Effector CD8-positive, alpha-beta T cell (primary cell): Measurements from ENCODE around the gene PPP1R16B.

ENCODE experiments used
- DNase-seq: peaks from one replicate; lab custom pipeline; 2025; lab: John Stamatoyannopoulos, UW
- total RNA-seq, 4 experiments: gene quantifications; one replicate each; lab custom pipeline; 2026; lab: John Stamatoyannopoulos, UW

The PPP1R16B gene
- total RNA-seq, result 274 to 878 (median 774) reads per million in 4 experiments

GRCh38 chr20:38805502-38805957 lies at the start of gene PPP1R16B:
TSS of gene PPP1R16B (plus strand) at chr20:38805697. CDS start at chr20:38835926, 30,229 bp downstream.
- DNase-seq, result peak; percentile 64

- no peak for DNase-seq
Measured at GRCh38 chr20:38757145-38757775, 48.2 kb upstream of the PPP1R16B start.

DNA sequence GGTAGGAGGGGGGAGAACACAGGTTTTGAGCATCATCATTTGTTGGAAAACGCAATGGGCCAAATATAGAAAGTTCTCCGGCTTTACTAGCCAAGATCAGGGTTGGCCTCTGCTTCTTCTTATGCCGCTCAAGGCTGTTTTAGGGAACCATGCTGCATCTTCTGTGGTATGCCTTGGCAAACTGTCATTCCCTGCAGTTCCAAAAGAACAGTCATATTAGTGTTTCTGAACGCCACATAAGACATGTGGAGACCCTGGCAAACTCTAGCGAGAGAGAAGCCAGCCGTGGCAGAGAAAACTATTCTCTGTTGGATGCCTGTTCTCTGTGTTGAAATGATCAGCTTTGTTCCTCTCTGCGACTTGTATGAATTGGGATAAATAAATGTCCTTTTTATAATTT lies 46.4 kb upstream of the PPP1R16B start:
- DNase-seq, result no peak

- no peak for DNase-seq
Measured at GRCh38 chr20:38760978-38761377, 44.5 kb upstream of the PPP1R16B start.

DNA sequence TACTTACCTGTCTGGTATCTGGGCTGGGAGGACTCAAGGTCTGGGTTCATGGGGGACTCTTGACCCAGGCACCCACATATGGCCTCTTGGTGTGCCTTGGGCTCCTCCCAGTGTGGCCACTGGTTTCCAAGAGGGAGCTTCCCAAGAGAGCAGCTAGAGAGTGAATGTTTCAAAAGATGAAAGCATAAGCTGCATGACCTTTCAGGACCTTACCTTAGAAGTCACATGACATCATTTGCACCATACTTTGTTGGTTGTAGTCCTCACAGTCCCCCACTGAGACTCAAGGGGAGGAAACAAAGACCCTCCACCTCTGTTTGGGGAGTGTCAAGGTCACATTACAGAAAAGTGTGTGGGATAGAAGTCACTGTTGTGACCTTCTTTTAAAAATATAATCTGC lies 43.3 kb upstream of the PPP1R16B start:
- DNase-seq, result no peak

GRCh38 chr20:38763616-38764015 lies 41.9 kb upstream of the PPP1R16B start:
- DNase-seq, result no peak

DNA sequence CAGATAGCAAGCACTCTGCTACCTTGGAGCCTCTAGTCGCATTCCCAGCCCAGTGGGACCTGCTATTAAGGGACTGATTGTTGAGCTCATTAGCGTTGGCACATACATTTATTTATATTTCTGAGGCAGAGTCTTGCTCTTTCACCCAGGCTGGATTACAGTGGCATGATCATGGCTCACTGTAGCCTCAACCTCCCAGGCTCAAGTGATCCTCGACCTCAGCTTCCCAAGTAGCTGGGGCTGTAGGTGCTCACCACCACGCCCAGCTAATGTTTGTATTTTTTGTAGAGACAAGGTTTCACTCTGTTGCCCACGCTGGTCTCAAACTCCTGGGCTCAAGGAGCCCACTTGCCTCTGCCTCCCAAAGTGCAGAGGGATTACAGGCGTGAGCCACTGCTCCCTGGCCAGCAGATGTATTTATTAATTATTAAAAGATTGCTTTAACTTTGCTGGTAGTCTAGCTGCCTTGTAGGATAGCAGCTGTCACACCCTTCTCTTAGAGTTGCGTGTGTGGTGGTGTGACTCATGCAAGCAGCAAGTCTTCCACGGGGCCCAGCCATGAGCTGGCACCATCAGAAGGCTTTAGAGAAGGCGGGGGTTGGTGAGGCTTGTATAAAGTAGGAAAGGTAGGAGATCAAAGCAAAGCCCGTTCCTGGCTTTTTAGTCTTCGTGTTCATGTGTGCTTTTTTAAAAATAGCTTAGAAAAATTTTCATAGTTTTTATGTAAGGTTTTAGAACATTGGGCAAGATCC lies 40.8 kb upstream of the PPP1R16B start:
- DNase-seq, result no peak

- DNase-seq, result no peak
Measured at GRCh38 chr20:38766071-38766470, 39.4 kb upstream of the PPP1R16B start.

- DNase-seq, result no peak
Measured at GRCh38 chr20:38769376-38770295, 35.9 kb upstream of the PPP1R16B start.

DNA sequence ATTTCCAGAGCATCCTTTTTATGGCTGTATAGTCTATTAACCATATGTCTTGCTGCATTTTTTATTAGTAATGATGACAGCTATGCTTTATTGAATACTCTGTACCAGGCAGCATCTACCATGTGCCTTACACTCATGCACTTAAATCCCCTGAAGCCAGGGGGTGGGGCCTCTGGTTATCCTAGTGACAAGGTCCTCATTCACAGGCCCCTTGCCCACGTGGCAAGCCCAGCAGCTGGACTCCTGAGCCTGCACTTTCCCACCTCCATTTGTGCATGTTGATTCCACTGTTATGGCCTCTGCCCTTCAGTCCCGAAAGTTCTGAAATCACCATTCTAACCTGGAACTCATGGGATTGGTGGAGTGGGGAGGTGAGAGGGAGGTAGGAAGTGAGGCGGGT lies 35.0 kb upstream of the PPP1R16B start:
- no peak for DNase-seq

DNA sequence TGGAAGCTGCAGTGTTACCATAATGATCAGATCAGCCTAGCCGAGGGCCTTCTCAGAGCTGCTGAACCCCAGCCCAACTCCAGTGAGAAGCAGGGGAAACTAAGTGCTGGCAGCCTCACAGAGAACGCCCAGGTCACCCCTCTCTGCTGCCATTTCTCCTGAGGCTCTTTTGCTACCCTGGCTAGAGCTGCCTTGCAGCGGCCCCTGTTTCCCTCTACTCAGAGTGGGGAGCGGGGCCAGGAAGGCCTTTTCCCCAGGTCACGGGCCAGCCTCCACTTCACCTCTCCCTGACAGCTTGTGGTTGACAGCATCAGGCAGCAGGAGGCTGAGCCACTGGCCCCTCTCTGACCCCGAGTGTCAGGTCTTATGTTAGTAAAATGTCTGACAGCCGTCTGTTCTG lies 34.5 kb upstream of the PPP1R16B start:
- no peak for DNase-seq

- no peak for DNase-seq
Measured at GRCh38 chr20:38771621-38772020, 33.9 kb upstream of the PPP1R16B start.

GRCh38 chr20:38774167-38774566 lies 31.3 kb upstream of the PPP1R16B start:
- DNase-seq, result no peak

DNA sequence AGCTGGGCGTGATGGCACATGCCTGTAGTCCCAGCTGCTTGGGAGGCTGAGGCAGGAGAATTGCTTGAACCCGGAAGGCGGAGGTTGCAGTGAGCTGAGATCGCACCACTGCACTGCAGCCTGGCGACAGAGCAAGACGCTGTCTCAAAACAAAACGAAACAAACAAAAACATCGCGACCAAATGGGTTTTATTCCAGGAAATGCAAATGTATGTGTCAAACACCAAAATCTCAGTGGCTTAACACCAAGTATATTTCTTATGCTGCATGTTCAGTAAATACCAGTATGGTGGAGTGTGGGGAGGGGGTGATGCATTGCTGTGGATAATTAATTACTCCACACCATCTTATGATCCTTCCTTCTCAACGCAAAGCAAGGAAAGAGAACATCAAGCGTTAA lies 29.1 kb upstream of the PPP1R16B start:
- no peak for DNase-seq

GRCh38 chr20:38779247-38780097 lies 26.0 kb upstream of the PPP1R16B start:
- DNase-seq, result no peak

DNA sequence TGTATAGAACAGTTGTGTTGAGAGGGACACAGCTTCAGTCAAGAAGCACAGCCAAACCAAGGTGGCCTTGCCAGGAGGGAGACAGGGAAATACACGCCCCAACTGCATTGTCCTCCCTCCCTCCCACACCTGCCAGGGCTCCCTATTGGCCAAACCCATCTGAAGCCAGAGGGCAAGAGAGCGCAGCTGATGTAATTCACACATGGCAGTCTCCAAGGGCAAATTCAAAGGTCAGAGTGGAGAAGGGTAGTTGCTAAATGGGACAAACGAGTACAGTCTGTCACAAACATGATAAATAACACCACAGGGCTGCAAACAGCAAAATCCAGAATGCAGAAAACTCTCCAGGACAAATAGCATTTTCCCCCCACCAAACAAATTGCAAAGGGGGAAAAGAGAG lies 23.2 kb upstream of the PPP1R16B start:
- no peak for DNase-seq

DNA sequence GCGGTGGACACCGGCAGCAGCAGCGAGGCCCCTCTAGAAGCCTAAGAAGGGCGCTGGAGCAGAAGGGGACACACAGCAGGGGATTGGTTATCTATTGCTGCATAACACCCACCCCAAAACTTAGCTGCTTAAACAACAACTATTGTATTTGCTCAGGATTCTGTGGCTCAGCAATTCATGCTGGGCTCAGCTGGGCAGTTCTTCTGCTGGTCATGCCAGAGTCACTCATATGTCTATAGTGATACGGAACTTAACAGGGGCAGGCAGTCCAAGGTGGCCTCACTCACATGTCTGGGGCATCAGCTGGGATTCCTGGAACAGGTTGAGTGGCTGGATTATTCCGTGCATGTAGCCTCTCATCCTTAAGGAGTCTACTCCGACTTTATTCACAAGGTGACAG lies 17.6 kb upstream of the PPP1R16B start:
- DNase-seq, result no peak

DNA sequence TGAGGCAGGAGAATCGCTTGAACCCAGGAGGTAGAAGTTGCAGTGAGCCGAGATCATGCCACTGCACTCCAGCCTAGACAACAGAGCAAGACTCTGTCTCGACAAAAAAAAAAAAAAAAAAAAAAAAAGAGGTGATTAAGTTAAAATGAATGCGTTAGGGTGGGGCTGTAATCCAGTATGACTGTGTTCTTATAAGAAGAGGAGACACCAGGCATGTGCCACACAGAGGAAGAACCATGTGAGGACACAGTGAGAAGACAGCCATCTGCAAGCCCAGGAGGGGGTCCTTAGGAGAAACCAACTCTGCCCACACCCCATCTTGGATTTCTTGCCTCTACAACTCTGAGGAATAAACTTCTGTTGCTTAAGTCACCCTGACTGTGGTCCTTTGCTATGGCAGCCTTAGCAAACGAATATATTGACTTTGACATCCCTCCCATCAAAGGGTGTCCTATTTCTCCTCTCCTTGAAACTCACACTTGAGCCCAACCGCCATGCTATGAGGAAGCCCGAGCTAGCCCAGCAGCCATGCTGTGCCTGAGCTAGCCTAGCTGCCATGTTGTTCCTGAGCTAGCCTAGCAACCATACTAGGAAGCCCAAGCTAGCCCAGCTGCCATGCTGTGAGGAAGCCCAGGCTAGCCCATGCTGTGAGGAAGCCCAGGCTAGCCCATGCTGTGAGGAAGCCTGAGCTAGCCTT lies 15.8 kb upstream of the PPP1R16B start:
- no peak for DNase-seq

DNA sequence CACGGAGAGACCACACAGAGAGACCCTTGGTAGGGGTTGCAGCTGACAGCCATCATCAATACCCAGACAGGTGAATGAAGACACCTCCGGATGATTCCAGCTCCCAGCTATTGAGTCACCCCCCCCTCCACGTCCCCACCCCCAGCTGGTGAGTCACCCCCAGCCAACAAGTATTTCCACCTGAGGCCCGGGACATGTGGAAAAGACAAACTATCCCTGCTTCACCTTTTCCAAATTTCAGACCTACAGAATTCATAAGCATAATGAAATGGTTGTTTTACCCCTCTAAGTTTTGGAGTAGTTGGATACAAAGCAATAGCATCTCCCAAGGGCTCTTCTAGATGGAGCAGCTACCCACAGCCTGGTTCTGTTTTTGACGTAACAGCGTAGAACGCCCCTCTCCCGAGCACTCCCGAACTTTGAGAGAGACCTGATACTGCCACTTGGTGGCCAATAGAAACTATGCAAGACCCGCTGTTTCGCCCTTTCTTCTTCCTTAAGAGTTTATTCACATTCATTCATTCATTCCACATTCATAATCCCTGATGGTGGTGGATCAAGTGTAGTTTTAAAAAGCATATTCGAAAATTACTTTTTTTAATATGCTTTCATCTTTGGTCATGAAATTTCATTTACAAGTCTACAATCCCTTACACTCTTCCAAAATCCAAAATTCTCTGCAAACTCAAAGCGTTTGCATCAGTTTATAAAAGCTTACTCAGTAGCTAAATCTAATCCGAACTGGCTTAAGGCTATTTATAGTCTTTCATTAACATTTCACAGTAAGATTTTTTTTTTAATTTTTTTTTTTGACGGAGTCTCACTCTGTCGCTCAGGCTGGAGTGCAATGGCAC lies 15.1 kb upstream of the PPP1R16B start:
- DNase-seq, result peak; percentile 49

DNA sequence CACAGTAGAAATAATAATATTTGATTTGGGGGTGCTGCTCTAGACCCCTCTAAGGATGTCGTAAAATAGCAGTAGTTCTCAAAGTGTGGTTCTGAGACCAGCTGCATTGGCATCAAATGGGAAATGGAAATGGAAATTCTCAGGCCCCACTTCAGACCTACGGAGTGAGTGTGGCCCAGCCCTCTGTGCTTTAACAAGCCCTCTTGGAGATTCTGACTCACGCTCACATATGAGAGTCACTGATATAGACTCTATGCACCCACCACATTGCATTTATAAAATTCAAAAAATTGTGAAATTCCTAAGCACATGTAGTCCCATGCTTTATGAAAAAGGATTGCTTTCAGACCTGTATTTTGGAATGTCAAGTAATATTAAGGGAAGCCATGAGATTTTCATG lies 14.2 kb upstream of the PPP1R16B start:
- DNase-seq, result no peak
